ENCODE measurements around the gene SRPX.

Gene SRPX

DNA sequence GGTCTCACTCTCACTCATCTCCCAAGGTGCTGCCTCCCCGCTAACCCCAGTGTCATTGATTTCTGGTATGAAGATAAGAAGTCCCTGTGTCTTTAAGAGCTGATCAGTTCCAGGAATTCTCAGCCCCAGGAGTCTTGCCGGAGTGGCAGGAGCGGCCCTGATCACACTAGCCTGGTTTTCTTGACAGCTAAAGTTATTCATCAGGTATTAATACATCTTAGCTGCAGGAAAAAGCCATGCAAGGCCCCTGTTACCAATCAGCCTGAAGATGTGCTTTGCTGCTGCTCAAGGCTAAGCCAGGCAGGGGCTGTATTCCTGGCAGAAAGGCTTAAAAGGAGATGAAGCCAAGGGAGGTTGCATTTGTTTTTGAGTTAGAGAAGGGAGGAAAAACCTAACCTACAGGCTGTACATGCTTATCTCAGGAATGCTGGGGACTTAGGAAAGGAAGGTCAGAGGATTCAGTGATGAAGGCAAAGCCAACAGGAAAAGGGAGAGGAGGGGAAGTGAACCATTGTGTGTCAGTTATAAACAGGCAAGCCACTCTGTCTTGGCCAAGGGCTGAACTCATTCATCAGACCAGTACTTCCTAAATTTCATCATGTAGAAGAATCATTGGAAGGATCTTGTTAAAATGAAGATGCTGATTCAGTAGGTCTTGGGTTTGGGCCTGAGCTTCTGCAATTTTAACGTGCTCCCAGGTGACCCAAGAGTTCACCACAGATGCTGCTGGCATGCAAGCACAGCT is 8.6 kb downstream of the SRPX start:
- no peak for DNase-seq (ENCODE audit: low read depth in 2 of 2)

DNA sequence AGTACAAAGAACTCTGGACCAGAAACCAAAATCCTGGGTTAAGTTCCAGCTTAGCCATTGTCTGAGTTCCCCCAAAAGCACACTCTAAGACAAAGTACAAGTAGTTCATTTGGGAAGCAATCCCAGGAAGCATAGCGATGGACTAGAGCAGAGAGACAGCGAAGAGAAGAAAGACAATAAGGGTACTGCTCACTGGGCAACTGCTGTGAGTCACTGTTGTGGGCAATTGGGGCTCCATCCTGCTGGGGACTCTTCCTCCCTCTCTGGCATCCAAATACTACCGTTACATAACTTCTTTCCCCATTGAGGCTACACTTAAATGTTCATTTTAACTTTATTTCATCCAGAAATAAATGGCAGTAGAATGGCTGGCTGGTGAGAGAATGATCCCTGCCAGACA is 14.1 kb downstream of the SRPX start:
- no peak for DNase-seq (ENCODE audit: low read depth in 2 of 2)

GRCh38 chrX:38206036-38206435 is 14.6 kb downstream of the SRPX start:
- DNase-seq (ENCODE audit: low read depth in 2 of 2): no peak

GRCh38 chrX:38205039-38205438 is 15.6 kb downstream of the SRPX start:
- DNase-seq (ENCODE audit: low read depth in 2 of 2): no peak

GRCh38 chrX:38192007-38192810 is 28.5 kb downstream of the SRPX start:
- DNase-seq (ENCODE audit: low read depth in 2 of 2): no peak

GRCh38 chrX:38189431-38190250 is 31.0 kb downstream of the SRPX start:
- no peak for DNase-seq (ENCODE audit: low read depth in 2 of 2)

DNA sequence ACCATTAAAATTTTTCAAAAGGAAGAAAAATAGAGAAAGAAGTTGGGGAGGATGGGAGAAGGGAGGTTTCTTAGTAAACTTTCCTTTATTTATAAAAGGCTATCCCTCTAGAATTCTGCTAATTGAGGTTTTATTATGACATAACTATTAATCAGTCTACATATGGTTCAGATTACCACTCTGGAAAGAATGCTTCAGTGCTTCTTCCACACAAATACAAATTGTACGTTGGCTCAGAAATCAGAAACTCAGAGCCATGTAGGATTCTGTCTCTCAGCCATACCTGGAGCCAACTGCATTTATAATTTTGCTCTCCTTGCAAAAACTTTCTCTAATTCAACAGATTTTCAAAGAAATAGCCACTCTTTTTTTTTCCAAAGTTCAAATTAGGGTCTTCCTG is 37.1 kb downstream of the SRPX start:
- DNase-seq (ENCODE audit: low read depth in 2 of 2): no peak

GRCh38 chrX:38181357-38181756 is 39.3 kb downstream of the SRPX start:
- DNase-seq (ENCODE audit: low read depth in 2 of 2): no peak

DNA sequence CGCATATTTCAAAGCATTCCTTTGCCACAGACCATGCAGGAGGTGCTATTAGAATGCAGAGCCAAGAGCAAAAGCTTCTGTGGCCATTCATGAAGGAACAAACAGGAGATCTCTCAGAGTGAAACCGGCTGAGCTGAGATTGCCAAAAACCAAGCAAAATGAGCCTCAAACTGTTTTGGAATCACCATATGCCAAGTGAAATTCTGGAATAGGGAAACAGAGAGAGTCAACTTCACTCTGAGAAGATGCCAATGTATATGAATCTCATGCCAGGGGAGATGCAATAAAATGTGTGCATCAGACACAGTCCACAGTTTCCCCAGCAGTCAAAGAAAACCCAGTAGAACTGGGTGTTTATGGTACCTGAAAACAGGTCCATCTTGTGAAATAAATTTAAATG is 42.3 kb downstream of the SRPX start:
- no peak for DNase-seq (ENCODE audit: low read depth in 2 of 2)

DNA sequence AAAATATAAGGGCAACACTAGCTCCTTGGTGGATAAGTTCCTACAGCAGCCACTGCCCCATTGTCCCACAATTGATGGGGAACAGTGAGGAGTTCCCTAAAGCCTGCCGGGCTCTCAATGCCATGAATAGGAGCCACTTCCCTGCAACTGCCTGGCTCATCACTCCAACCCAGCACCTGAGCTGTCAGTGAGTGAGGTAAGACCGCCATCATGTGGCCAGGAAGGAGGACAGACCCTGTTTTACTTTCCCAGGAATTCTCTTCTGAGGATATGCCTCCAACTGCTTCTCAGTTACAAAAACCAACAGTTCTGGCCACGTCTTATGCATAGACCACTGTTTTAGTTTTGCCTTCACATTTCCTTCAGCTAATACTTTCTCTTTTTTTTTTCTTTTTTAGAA is 45.5 kb downstream of the SRPX start:
- no peak for DNase-seq (ENCODE audit: low read depth in 2 of 2)

DNA sequence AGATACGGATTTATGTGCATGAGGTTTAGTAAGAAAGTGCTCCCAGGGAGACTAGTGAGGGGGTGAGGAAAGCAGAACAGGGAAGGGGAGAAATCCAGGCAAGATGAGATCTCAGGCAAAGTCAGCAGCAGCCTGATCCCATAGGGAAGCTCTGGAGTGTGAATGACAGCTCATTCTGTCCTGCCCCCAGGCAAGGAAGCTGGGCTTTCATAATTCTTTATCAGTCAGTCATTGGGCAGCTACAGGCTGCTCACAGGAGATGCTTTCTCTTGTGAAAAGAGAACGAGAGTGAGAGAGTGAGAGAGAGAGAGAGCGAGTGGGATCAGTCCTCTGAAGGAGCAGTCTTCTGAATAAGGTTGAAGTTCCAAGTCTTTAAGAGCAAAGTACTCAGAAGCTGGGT is 48.1 kb downstream of the SRPX start:
- DNase-seq (ENCODE audit: low read depth in 2 of 2): no peak

GRCh38 chrX:38170556-38170955 is 50.1 kb downstream of the SRPX start:
- DNase-seq (ENCODE audit: low read depth in 2 of 2): no peak

- DNase-seq (ENCODE audit: low read depth in 2 of 2): no peak
These were observed 54.1 kb downstream of the SRPX start for GRCh38 chrX:38166478-38167083.

DNA sequence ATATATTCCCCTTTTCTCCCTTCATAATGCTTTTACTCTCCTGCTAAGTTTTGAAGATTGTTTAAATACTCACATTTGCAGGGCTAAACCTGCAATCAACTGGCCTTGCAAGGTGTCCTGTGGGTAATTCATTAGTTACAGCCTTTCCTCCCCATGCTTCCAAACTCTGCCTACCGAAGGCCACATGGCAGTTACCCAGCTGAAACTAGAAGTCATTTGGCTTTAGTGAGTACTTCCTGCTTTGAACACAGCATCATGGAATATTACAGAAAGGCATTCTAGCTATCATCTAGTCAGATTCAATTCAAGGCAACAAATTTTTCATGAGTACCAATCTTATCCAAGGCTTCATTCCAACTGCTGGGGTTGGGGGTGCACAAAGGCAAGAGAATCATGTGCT is 55.6 kb downstream of the SRPX start:
- DNase-seq (ENCODE audit: low read depth in 2 of 2): no peak

GRCh38 chrX:38163193-38163592 is 57.5 kb downstream of the SRPX start:
- no peak for DNase-seq (ENCODE audit: low read depth in 2 of 2)

DNA sequence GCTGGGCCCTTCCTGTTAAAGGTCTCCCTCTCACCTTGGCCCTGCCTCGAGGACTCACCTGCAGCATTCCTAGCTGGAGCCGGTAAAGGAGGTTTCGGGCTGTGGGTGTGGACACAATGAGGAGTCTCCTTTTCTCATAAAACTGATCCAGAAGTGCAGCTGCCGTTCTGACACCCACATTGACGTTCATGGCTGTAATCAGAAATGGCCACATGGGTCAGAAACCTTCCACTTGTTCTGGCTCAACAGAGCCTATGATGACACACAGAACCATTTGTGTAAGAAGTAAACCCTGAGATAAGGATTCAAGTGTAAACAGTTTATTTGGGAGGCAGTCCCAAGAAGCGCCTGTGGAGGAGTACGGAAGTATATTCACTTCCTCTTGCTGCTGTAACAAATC is 63.8 kb downstream of the SRPX start:
- DNase-seq (ENCODE audit: low read depth in 2 of 2): no peak

GRCh38 chrX:38154818-38155217 is 65.9 kb downstream of the SRPX start:
- DNase-seq (ENCODE audit: low read depth in 2 of 2): no peak

DNA sequence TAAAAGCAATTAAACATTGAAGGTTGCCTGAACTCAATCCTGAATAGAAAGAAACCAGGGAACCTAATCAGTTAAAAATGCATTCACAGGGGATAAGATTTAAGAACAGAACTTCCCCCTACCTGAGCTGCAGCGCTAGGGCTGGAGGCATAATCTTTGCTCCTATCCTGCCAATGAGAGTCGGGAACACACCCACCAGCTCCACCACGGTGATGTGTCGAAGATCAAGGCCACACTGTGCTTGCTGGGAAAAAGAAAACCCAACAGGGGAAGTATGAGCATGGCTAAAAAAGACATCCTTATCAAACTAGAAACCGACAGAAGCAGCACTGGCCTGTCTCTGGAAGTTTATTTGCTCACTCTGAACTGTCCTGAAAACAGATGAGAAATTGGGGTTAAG is 66.3 kb downstream of the SRPX start:
- DNase-seq (ENCODE audit: low read depth in 2 of 2): no peak

DNA sequence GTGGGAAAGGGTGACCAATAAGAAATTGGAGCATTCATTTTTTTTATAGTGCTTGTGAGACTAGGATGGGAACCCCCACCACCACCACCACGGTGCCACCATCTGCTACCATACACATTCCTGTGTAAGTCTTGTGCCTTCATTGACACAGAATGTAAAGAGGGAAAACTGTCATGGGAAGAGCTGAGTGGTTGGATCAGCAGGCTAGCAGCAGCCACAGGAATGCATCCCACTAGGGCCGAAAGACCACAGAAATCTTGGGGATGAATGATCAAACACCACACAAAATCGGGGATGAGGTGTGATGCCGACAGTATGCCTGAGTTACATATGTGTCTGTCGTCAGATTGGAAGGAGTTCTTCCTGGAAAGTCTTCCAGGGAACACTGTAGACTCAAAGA is 69.2 kb downstream of the SRPX start:
- no peak for DNase-seq (ENCODE audit: low read depth in 2 of 2)

GRCh38 chrX:38150993-38151392 is 69.7 kb downstream of the SRPX start:
- no peak for DNase-seq (ENCODE audit: low read depth in 2 of 2)

- no peak for DNase-seq (ENCODE audit: low read depth in 2 of 2)
These were observed 71.7 kb downstream of the SRPX start for GRCh38 chrX:38149016-38149415.

GRCh38 chrX:38142610-38143009 is 78.1 kb downstream of the SRPX start:
- DNase-seq (ENCODE audit: low read depth in 2 of 2): no peak
